Measurements from ENCODE around the gene SELENOS. TPM values are rescaled to one million over a fixed set of nuclear protein-coding genes. Genes with fewer than 3 reads are reported as not detected.

The SELENOS gene, protein sequence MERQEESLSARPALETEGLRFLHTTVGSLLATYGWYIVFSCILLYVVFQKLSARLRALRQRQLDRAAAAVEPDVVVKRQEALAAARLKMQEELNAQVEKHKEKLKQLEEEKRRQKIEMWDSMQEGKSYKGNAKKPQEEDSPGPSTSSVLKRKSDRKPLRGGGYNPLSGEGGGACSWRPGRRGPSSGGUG
- 10 to 100 TPM; 38.7 to 72.4 (median 47.5) TPM for total RNA-seq
- polyA plus RNA-seq: 100 to 1,000 TPM in 1 of 2 donors, 10 to 100 TPM in 1; 52.5 to 209 TPM
- long read RNA-seq, donor 1, transcript SELENOS-203 (6 exons, 1,188 nt): major isoform, 72 of 81 reads
- long read RNA-seq, donor 1, partial matches to known transcripts: 2 of 81 reads
- long read RNA-seq, donor 1, other reads (novel, unspliced or antisense): 2 of 81 reads
- long read RNA-seq, donor 2, transcript SELENOS-203 (6 exons, 1,188 nt): major isoform, 223 of 249 reads
- long read RNA-seq, donor 2, partial matches to known transcripts: 6 of 249 reads
- long read RNA-seq, donor 2, other reads (novel, unspliced or antisense): 12 of 249 reads
- long read RNA-seq, donor 3, transcript SELENOS-204 (4 exons, 856 nt): minor isoform, 5 of 73 reads
- long read RNA-seq, donor 3, transcript SELENOS-203 (6 exons, 1,188 nt): major isoform, 60 of 73 reads
- long read RNA-seq, donor 3, partial matches to known transcripts: 1 of 73 reads
- long read RNA-seq, donor 3, other reads (novel, unspliced or antisense): 4 of 73 reads

DNA sequence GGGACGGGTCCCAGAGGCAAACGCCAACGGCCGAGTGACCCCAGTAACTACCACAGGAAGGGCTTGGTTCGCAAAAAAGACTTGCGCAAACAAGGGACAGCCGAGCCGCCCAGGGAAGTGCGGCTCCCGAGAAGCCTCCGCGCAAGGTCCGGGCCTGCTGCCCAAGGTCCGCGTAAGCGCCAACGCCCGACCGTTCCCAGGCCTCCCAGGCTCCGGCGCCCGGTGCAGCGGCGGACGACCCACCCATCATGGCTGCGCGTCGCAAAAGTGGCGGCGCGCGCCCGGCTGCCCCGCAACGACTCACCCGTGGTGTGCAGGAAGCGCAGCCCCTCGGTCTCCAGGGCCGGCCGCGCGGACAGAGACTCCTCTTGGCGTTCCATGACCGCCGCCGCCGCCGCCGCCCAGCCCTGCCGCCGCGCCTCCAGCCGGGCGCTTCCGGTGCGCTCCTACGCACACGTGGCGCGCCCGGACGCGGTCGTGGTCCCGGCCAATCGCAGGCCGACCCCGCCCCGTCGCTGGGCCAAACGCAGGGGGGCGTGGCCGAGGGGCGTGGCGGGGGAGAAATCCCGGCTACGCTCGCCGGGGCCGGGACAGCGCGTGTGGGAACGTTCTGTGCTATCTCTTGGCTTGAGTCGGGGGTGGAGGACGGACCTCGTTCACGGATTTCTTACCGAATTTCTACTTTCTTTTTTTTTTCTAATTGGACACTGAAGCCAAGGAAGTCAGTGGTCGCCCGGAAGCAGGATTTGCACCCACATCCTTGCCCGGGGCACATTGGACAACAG, at the start of gene SELENOS:
Gene SELENOS, minus strand, starts transcription at position 448 of the 785 bp plus-strand sequence. Its CDS starts 68 bp downstream, at position 380.
- H3K9me3 ChIP-seq: no peaks in the 10 kb centered on the region
- TF ChIP-seq POLR2A (IDR thresholded peaks at IDR 0.05) (peak; percentile 96 to 98), CTCF (IDR thresholded peaks at IDR 0.05) (peak in 1 of 12 donors; percentile 8)
- H3K27ac ChIP-seq: peak within 1 kb of the TSS; percentile 82 to 97 (median 94)
- peaks cover 6 to 36% (median 18%) of the 10 kb centered on the region in 12 donors for H3K4me1 ChIP-seq
- WGBS, 4 donors: 0 to 1% (median 1%) methylated on average over 31 to 91 of the region's 91 CpGs
- no peaks in the 10 kb centered on the region for H3K27me3 ChIP-seq
- ATAC-seq (peak; percentile 86 to 97 (median 95)), DNase-seq (peak; percentile 93 to 95 (median 94))
- H3K36me3 ChIP-seq: peaks cover 0 to 69% (median 64%) of the 10 kb centered on the region in 9 donors
- intact Hi-C loops (cut with DNase I): loop anchor here in 1 of 10 donors (10.0 kb wide), 1 partner anchor 672 kb away; the partner anchor contains the start of genes ASB7 and LINS1
- H3K4me3 ChIP-seq: peak within 1 kb of the TSS; percentile 62 to 98 (median 90)

- Histone ChIP-seq H3K36me3 (peaks cover 0 to 39% (median 0%) of the 10 kb centered on the region in 9 donors), H3K4me1 (no peaks in the 10 kb centered on the region), H3K4me3 (no peak overlapping the region), H3K27me3 (peaks cover 0 to 5% (median 0%) of the 10 kb centered on the region in 9 donors), H3K9me3 (no peaks in the 10 kb centered on the region), H3K27ac (no peak overlapping the region)
- no peak for DNase-seq
- no peak for ATAC-seq
- 79 to 83% (median 82%) methylated on average over 14 to 21 of the region's 21 CpGs for WGBS, 4 donors
- intact Hi-C loops (cut with DNase I): no loop called here
- TF ChIP-seq CTCF (IDR thresholded peaks at IDR 0.05) (no peak), POLR2A (IDR thresholded peaks at IDR 0.05) (no peak)
These were observed 49.3 kb upstream of the SELENOS start for GRCh38 chr15:101326462-101327146.

- peaks cover 0 to 1% (median 0%) of the 10 kb centered on the region in 12 donors for H3K4me1 ChIP-seq
- no peaks in the 10 kb centered on the region for H3K9me3 ChIP-seq
- H3K36me3 ChIP-seq: peaks cover 0 to 41% (median 0%) of the 10 kb centered on the region in 9 donors
- intact Hi-C loops (cut with DNase I): no loop called here
- peaks cover 0 to 5% (median 0%) of the 10 kb centered on the region in 9 donors for H3K27me3 ChIP-seq
- H3K27ac ChIP-seq: no peak overlapping the region
- ATAC-seq (no peak), DNase-seq (no peak)
- TF ChIP-seq CTCF (IDR thresholded peaks at IDR 0.05) (no peak), POLR2A (IDR thresholded peaks at IDR 0.05) (no peak)
- WGBS, 4 donors: 91 to 99% (median 94%) methylated on average over 8 of the region's 8 CpGs
- no peak overlapping the region for H3K4me3 ChIP-seq
These were observed 48.7 kb upstream of the SELENOS start for GRCh38 chr15:101326026-101326315.

Data from heart left ventricle (tissue), 16 donors.